Peyer's patch (tissue), 4 donors: Measurements from ENCODE around the gene RASAL3.

ENCODE experiments used
- POLR2A ChIP-seq, 2 donors: fragments of 450-650 bp; IDR thresholded peaks; one replicate each; pipeline ENCODE4 v1.5.1; 2017; ENCODE audit warnings: antibody characterized with exemption in 2 of 2, mild to moderate bottlenecking in 2 of 2, moderate library complexity in 2 of 2
- TF ChIP-seq, protein P1 (sequence below), 6 experiments: fragments of 450-650 bp in 4 of 6; fragments of 200-600 bp in 2 of 6; sonication (generic) in 1 of 6; IDR thresholded peaks; one replicate each; pipeline ENCODE4 v1.5.1; 2017 to 2019; ENCODE audit warnings: antibody characterized with exemption in 6 of 6, mild to moderate bottlenecking in 3 of 6, moderate library complexity in 1 of 6

- TF ChIP-seq, protein P1, sequence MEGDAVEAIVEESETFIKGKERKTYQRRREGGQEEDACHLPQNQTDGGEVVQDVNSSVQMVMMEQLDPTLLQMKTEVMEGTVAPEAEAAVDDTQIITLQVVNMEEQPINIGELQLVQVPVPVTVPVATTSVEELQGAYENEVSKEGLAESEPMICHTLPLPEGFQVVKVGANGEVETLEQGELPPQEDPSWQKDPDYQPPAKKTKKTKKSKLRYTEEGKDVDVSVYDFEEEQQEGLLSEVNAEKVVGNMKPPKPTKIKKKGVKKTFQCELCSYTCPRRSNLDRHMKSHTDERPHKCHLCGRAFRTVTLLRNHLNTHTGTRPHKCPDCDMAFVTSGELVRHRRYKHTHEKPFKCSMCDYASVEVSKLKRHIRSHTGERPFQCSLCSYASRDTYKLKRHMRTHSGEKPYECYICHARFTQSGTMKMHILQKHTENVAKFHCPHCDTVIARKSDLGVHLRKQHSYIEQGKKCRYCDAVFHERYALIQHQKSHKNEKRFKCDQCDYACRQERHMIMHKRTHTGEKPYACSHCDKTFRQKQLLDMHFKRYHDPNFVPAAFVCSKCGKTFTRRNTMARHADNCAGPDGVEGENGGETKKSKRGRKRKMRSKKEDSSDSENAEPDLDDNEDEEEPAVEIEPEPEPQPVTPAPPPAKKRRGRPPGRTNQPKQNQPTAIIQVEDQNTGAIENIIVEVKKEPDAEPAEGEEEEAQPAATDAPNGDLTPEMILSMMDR (IDR thresholded peaks at IDR 0.05), result no peak
- no peak for TF ChIP-seq POLR2A (IDR thresholded peaks at IDR 0.05)
Measured at GRCh38 chr19:15431396-15432017, 32.8 kb downstream of the RASAL3 start.
